NCI-H2107 (cell line): ENCODE results near the gene MOB1A.

ENCODE experiments used
- DNase-seq: peaks from one replicate; lab custom pipeline; 2025; lab: John Stamatoyannopoulos, UW

Gene MOB1A

DNA sequence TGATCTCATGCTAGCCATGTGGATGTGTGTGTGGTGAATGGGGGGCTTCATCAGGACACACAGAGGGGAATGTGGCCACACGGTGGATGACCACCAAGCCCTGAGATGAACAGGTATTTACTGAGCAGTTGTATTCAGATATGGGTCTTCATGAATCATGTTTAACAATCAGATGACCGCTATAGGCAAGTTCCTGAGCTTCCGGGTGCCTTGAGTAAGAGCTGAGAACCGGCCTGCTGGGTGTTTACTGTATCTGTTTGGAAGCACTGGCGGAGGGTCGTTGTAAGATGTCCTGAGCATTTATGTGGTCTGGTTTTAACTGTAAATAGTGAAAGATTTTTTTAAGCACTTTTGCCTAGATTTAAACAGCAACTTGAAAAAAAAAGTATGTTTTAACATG lies 74.9 kb downstream of the MOB1A start:
- no peak for DNase-seq
